Epithelial cell of prostate (primary cell): Measurements from ENCODE around the gene ZNF497.
"Not testable (repeated sequence)": the region's sequence is repeated elsewhere in the genome, so short reads cannot be mapped to it uniquely, and the experiment has no call there.

Experiments used
- DNase-seq: peaks from one replicate; pipeline ENCODE4 v3.0.0-alpha.2; 2011; ENCODE audit warnings: low read depth, low spot score
- H3K27ac ChIP-seq: fragments of 450-650 bp; 2 replicates; pipeline ENCODE4 v1.5.1; 2017; ENCODE audit warnings: mild to moderate bottlenecking

ZNF497 gene

DNA sequence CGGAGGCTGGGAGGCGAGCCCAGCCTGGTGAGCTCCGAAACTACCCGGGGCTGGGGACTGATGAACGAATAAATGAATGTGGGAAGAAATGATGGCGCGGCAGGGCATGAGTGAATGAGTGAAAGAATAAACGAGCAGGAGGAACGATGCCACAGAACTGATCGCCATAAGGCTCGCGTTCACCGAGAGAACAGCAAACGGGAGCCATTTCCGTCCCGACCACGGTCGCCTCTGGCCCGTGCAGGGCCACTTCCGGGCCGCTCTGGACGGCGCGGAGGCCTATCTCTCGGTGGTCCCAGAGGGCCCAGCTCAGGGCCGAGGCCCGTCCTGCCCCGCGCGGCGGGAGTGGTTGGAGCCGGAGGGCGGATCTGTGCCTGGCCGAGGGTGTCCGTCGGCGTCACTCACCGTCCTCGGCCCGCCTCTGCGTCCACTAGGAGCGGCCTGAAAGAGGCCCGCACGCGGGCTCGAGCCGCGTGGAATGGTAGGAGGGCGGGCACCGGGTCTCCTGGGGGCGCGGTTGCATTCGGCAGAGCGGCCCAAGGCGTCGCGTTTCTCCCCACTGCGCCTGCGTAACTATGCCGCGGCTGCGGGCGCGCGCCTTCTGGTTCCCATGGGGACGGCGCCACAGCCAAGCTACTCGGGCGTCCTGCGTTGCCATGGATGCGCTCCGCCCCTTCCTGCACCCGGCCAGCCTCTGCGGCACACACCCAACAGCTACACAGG lies at the start of gene ZNF497:
TSS of gene ZNF497 (minus strand) at position 480 of the 723 bp plus-strand sequence. CDS start 5,116 bp downstream, outside the sequence.
- H3K27ac ChIP-seq = peak within 1 kb of the TSS; percentile 89
- DNase-seq = peak; percentile 64

DNA sequence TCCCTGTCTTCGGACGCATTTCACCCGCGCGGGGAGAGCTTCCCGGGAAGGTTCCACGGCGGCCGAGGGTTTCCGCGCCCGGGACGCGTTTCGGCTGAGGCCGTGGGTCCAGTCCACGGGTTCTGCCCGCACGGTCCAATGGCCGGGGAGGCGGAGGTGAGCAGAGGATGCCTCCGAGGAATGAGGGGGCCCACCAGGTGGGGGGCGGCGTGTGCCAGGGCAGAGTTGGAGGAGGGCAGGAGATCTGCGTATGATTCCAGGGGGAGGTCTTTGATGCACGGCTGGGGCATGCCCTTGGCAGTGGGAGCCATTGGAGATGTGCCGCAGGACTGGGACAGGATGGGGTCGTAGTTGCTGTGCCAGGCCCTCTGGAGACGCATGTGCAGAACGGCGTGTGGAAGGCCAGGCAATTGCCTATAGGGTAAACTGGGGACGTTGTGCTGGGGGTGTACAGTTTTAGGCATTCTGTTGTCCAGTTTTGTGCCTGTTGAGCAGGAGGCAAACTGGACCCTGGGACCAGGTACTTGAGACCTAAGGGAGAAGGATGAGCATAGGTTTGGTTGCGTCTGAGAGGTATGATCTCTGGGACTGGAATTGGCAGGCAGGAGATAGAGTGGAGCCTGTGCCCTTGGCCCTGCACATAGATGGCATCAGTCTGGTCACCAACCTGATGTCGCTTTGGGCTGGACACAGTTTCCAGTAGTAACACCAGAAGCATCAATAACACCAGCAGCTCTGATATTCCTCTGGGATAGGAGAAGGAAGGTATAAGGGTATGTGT lies 46.6 kb upstream of the ZNF497 start:
- H3K27ac ChIP-seq = peak overlapping the region; percentile 71

DNA sequence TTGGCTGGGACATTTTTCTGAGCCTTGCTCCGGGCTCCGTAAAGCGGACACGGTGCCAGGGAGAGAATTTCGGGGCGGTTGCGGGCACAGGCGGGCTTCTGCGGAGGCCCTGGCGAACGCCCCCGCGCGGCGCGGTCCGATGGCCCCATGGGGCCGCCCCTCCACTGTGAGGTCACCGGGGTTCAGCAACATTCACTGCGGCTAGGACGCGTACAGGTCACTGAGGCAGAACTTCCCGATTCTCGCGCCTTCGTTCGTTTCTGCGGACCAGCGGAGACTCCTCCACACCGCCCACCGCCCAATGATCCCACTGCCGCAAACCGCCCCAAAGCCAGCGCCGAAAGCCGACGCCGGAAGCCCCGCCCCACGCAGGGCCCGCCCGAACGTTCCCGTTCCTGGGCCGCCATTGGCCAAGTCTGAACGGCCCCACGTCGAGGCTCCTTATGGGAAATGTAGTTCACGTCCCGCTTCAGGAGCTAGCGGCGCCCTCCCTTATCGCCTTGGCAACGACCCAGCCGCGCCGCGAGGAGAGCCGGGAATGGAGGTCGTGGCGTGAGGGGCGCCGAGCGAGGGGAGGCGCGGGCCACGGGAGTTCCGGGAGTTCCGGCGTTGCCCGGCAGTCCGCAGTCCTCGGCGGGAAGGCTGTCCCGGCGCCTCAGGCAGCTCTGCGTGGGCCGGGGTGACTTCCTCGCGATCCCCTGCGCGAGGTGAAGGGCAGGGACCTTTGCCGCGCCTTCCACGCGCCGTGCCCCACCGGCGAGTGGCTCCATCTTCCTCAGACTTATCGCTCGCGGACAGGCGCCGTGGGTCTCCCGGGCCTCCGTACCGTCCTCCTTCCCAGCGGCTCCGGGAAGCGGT lies 45.8 kb upstream of the ZNF497 start, which contains the start of gene ZNF584:
TSS of gene ZNF584 (plus strand) at position 498 of the 858 bp plus-strand sequence. CDS start 499 bp downstream, outside the sequence.
- peak within 1 kb of the TSS; percentile 71 for H3K27ac ChIP-seq
- no peak for DNase-seq

More for the DNA sequence above, 46.6 kb upstream of the ZNF497 start:
- DNase-seq = no peak

- DNase-seq = no peak
- H3K27ac ChIP-seq = peak overlapping the region; percentile 71
Observed at GRCh38 chr19:58407658-58408151, 45.2 kb upstream of the ZNF497 start.

- H3K27ac ChIP-seq = peak overlapping the region; percentile 71
- no peak for DNase-seq
Observed at GRCh38 chr19:58406818-58407657, 44.5 kb upstream of the ZNF497 start.

- H3K27ac ChIP-seq, DNase-seq: not testable (repeated sequence)
Observed at GRCh38 chr19:58403920-58404478, 41.4 kb upstream of the ZNF497 start.

DNA sequence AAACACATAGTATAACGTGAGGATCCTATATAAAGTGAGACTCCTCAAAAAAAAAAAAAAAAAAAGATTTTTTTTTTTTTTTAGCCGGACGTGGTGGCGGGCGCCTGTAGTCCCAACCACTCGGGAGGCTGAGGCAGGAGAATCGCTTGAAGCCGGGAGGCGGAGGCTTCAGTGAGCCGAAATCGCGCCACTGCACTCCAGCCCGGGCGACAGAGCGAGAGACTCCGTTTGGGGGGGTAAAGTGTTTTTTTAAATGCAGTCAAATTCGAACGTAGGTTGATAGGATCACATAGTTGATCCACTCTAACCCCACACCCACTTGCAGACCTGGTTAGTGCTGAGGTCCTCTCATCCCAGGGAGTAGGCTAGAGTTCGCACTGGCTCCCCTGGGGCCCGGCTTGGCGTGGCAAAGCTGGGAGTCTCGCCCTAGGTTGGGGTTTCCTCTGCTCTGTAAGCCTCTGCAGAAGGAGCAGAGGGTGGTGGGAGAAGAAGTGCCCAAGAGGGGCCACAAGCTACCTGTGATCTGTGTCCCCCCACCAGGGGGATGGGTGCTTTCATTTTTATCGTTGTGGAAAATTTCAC lies 39.4 kb upstream of the ZNF497 start:
- no peak for DNase-seq

GRCh38 chr19:58400916-58401839 lies 38.6 kb upstream of the ZNF497 start:
- peak; percentile 97 for DNase-seq
- H3K27ac ChIP-seq = no peak overlapping the region

More for the DNA sequence above, 39.4 kb upstream of the ZNF497 start:
- H3K27ac ChIP-seq = no peak overlapping the region

DNA sequence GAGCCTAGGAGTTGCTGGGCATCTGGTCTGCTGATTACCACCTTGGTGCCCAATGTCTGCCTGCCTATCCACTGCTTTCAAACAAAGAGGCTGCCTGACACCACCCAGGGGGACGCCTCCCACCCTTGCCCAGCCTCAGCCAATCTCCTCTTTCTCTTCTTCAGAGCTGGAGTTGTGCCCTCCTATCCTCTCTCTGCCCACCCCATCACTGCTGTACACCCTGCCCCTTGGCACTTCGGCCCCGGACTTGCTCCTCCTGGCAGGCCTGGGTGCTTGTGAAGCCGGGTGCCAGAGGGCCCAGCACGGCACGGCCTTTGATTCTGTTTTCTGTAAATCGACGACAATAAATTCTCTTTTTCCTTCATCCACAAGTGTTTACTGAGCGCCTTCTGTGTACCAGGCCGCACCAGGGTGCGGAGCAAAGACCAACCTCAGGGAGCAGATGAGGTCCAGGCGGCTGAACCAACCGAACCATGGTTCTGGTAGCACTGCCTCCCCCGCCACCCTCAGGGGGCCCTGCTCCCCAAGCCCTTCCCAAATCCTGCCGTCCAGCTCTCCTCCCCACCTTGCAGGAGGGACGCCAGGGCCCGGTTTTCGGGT lies 37.9 kb upstream of the ZNF497 start:
- no peak overlapping the region for H3K27ac ChIP-seq
- no peak for DNase-seq

- H3K27ac ChIP-seq = no peak overlapping the region
- no peak for DNase-seq
Observed at GRCh38 chr19:58399903-58400302, 37.4 kb upstream of the ZNF497 start.

GRCh38 chr19:58398545-58398944 lies 36.0 kb upstream of the ZNF497 start:
- no peak overlapping the region for H3K27ac ChIP-seq
- DNase-seq = no peak

GRCh38 chr19:58398087-58398486 lies 35.5 kb upstream of the ZNF497 start:
- no peak for DNase-seq
- H3K27ac ChIP-seq = no peak overlapping the region

- DNase-seq = no peak
- no peak overlapping the region for H3K27ac ChIP-seq
Observed at GRCh38 chr19:58397533-58398037, 35.0 kb upstream of the ZNF497 start.

DNA sequence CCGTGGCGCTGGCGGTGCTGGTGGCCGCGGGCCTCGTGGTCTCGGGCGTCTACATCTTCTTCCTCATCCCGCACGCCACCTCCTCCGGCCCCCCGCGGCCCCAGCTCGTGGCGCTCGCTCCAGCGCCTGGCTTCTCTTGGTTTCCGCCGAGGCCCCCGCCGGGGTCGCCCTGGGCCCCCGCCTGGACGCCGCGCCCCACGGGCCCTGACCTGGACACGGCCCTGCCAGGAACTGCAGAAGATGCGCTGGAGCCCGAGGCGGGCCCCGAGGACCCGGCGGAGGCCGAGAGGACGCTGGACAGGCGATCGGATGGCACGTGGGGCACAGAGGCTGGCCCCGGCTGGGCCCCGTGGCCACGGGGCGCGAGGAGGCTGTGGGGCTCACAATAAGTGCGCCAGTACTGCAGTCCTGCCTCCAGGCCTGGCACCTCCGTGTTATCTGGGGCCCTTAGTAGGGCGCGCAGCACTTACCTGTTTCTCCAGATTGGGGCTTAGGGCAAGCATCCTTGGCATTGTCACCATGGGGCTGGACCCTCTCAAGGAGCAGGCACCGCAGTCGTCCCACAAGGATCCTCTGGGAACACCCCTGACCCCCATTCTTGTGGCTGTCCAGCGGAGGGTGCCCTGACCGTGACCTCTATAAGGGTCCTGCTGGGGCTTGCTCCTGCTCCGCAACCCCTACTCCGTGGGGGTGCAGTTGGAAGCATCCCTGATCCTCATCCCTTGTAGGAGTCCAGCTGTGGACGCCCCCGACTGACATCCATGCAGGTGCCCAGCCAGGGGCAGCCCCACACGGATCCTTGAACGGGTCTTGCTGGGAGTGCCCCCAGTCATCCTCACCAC lies 34.4 kb upstream of the ZNF497 start:
- no peak for DNase-seq
- no peak overlapping the region for H3K27ac ChIP-seq

GRCh38 chr19:58395979-58396627 lies 33.6 kb upstream of the ZNF497 start:
- no peak for DNase-seq
- peak overlapping the region; percentile 86 for H3K27ac ChIP-seq
